ENCODE measurements around the gene PORCN. TPM values are rescaled to one million over a fixed set of nuclear protein-coding genes. Genes with fewer than 3 reads are reported as not detected.
A peak's percentile ranks its signal among the peaks of the same experiment; 100 is the strongest.

PORCN gene
- 12.9 TPM for total RNA-seq (2021; ENCODE audit: unreplicated experiment)
- polyA plus RNA-seq (2012): 12.5 and 15.5 TPM in 2 replicates
- percentile 42 among the genes with signal in this experiment for Bru-seq, nascent RNA
- BruChase-seq, experiment 1, labeled RNA remaining after a 6-hour chase: percentile 57 among the genes with signal in this experiment
- percentile 56 among the genes with signal in this experiment for BruChase-seq, experiment 2, labeled RNA remaining after a 2-hour chase
- long read RNA-seq, partial matches to known transcripts: 14 of 31 reads
- long read RNA-seq, other reads (novel, unspliced or antisense): 16 of 31 reads

DNA sequence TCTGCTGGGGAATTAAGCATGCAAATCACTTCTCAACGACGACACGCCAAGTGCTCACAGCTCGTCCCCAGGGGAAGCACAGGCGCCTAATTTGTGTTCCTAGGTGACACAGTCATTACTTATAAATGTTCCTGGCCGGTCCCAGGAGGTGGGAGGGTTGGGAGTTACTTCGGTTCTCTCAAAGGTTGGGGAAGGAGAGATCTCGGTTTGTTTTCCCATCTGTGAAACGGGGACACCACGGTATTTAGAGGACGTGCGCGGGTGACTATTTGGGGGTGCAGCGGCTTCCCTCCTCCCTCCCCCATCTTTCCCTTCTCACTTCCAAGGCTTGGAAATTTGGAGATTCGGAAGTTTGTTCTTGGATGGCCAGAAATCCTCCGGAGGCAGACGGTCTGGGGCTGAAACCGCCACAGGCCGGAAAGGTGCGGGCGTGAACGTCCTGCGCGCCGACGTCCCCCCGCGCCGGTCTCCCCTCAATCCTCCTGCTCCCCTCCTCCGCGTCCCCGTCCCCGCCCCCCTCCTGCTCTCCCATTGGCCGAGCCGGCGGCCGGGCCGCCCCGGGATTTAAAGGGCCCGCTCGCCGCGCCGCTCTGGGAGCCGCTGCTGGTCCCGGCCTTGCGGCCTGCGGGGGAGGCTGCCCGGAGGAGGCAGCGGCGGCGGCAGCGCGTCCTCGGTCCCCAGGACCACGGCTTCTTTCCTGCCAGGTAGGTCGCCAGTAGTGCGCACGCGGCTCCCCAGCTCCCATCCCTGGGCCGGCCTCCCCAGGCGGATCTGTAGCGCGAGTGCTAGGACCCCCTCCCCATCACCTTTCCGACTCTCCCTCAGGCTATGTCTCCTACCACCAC is at the start of gene PORCN:
Gene PORCN (plus strand): TSS at position 593 of the 845 bp plus-strand sequence. CDS start 829 bp downstream, outside the sequence.
- TSS peak; percentile 80 for BruUV-seq (replicated peaks)
- Histone ChIP-seq H4K20me1 (ENCODE audit: insufficient read depth) (no peaks in the 10 kb centered on the region), H3K9me2 (ENCODE audit: insufficient read depth) (no peaks in the 10 kb centered on the region), H3K4me3 (replicated peaks in 1 of 2; ENCODE audit: low read depth in 1 of 2, low read length in 2 of 2) (peak within 1 kb of the TSS; percentile 51 to 68), H3K27ac (ENCODE audit: low read depth, low read length) (peak within 1 kb of the TSS; percentile 78), H3K9me3 (ENCODE audit: control insufficient read depth in 1 of 2, insufficient read depth in 1 of 2, low read depth in 1 of 2, low read length in 2 of 2) (no peaks in the 10 kb centered on the region), H3K9ac (ENCODE audit: low read length) (peak within 1 kb of the TSS; percentile 73), H2AFZ (ENCODE audit: low read depth, low read length, poor library complexity, severe bottlenecking) (no peak within 1 kb of the TSS), H3K27me3 (ENCODE audit: insufficient read depth, low read length) (no peaks in the 10 kb centered on the region), H3K4me2 (ENCODE audit: low read length) (peak within 1 kb of the TSS; percentile 78), H3K36me3 (ENCODE audit: control insufficient read depth in 1 of 2, insufficient read depth in 2 of 2, low read length in 2 of 2) (no peaks in the 10 kb centered on the region), H3K79me2 (ENCODE audit: insufficient read depth, low read length) (no peaks in the 10 kb centered on the region), H3K4me1 (ENCODE audit: control insufficient read depth in 1 of 2, insufficient read depth in 2 of 2, low read length in 2 of 2) (peaks cover 6 to 18% of the 10 kb centered on the region in 2 experiments; a peak in 3 of 4 replicates)
- ATAC-seq (peak; percentile 91), DNase-seq (ENCODE audit: low read depth, low spot score) (no peak)
- CTCF ChIA-PET: no interaction called here
- intact Hi-C loops (cut with micrococcal nuclease): loop anchor here (2.0 kb wide), 1 partner anchor 34 kb away; no protein-coding TSS in a partner anchor
- RAD21 ChIA-PET (ENCODE audit: low non-redundant PET in 1 of 2, low total read pairs in 2 of 2, uncharacterized antibody in 2 of 2, unreplicated experiment in 2 of 2): no interaction called here
- no peak for TF ChIP-seq CBX3 (IDR thresholded peaks at IDR 0.05; ENCODE audit: low read depth)
- TF ChIP-seq RAD21 (IDR thresholded peaks at IDR 0.05; ENCODE audit: low read depth): no peak
- peak; percentile 50; the same call in 1 of the 2 replicates for TF ChIP-seq POLR2AphosphoS5 (IDR thresholded peaks at IDR 0.05; ENCODE audit: low read depth, low read length)
- no peak for TF ChIP-seq POLR2A (IDR thresholded peaks at IDR 0.05; ENCODE audit: borderline replicate concordance, extremely low read depth, insufficient read depth, insufficient read length)
- no peak for TF ChIP-seq SP1 (IDR thresholded peaks at IDR 0.05; ENCODE audit: low read depth)
- no peak for TF ChIP-seq FOSL1 (IDR thresholded peaks at IDR 0.05; ENCODE audit: low read depth)
- TF ChIP-seq EGR1 (IDR thresholded peaks at IDR 0.05; ENCODE audit: low read depth): no peak
- TF ChIP-seq MAX (IDR thresholded peaks at IDR 0.05): no peak
- TF ChIP-seq ELF1 (IDR thresholded peaks at IDR 0.05; ENCODE audit: borderline replicate concordance, low read depth): no peak
- TF ChIP-seq ZFX (IDR thresholded peaks at IDR 0.05): peak; percentile 55
- POLR2A ChIA-PET: interaction anchor here (1.0 to 1.3 kb wide), 2 partner anchors 12 to 31 kb away, joined by 3 to 4 read pairs; partner anchors contain the start of gene TBC1D25
